Measurements from ENCODE around the gene RASGRF1.
A peak's percentile ranks its signal among the peaks of the same experiment; 100 is the strongest.

RASGRF1 gene

DNA sequence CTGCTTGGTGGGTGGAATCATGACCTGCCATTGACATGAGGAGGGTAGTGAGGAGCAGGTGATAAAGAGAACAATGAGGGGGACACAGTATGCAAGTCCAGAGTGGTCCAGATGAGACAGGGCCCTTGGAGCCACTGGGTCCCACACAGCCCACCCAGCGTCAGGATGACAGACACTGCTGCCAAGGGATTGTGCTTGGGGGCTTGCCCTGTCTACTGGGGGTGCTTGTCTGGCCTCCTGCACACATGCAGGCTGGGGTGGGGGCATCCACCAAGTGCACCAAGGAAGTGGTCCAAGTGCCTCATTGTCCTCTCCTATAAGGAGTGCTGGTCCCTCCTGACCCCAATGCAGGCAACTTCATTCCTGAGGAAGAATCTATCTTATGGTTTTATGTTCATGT is 106.5 kb downstream of the RASGRF1 start:
- TF ChIP-seq CTCF (conservative IDR thresholded peaks at IDR 0.05), result no peak
- no peak for TF ChIP-seq ZFX (IDR thresholded peaks at IDR 0.05)

GRCh38 chr15:78983146-78983918 is 107.2 kb downstream of the RASGRF1 start:
- no peak overlapping the region for H3K27ac ChIP-seq
- TF ChIP-seq ZFX (IDR thresholded peaks at IDR 0.05), result no peak
- TF ChIP-seq CTCF (conservative IDR thresholded peaks at IDR 0.05), result no peak

More for the DNA sequence above, 106.5 kb downstream of the RASGRF1 start:
- no peak overlapping the region for H3K27ac ChIP-seq

DNA sequence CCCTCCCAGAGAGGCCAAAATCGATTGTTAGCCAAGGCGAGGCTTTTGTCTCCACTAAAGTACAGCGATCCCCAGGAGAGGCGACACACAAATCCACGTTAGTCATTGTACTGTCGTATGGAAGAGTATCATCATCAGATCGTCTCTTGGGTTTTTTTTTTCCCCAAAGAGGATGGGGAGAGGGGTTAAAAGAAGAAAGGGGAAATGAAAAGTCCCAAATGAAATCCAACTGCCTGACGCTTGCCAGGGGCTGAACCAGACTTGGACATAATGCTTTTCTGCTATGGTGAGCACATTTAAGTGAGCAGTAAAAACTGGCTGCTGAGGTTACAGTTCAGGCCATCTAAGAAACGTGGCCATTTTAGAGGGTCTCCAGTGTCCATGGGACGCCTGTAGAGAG is 107.8 kb downstream of the RASGRF1 start:
- no peak for TF ChIP-seq CTCF (conservative IDR thresholded peaks at IDR 0.05)
- TF ChIP-seq ZFX (IDR thresholded peaks at IDR 0.05), result no peak
- no peak overlapping the region for H3K27ac ChIP-seq

- TF ChIP-seq ZFX (IDR thresholded peaks at IDR 0.05), result no peak
- TF ChIP-seq CTCF (conservative IDR thresholded peaks at IDR 0.05), result no peak
- H3K27ac ChIP-seq, result no peak overlapping the region
Measured at GRCh38 chr15:78981532-78982313, 108.9 kb downstream of the RASGRF1 start.

- peak overlapping the region; percentile 62 for H3K27ac ChIP-seq
- TF ChIP-seq CTCF (conservative IDR thresholded peaks at IDR 0.05) (peak; percentile 88), ZFX (IDR thresholded peaks at IDR 0.05) (peak; percentile 60; the same call in 1 of the 2 replicates)
Measured at GRCh38 chr15:78979456-78980320, 110.9 kb downstream of the RASGRF1 start.

DNA sequence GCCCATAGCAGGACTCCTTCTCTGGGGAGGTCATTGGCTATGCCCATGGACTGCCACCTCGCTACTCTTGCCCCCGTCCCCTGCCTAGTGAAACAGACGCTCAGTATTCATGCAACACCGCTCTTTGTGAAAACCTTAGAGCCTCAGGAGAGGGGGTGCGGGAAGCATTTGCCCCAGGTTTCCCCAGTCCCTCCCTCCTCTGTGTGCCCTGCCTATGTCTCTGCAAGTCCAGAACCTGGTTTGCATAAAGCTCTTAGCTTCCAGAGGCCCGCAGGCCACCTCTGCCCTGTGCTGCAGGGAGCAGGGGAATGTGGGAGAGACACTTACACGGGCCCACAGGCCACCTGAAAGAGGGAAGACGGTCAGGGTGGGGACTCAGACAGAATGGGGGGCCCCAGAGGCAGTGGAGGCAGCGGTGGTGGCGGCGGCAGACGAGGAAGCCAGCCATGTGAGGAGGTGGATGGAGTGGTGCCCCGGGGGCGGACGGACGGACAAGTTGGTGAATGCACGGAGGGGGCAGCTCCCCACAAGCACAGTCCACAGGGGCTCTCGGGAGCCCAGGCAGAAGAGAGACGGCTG is 111.9 kb downstream of the RASGRF1 start:
- TF ChIP-seq ZFX (IDR thresholded peaks at IDR 0.05), result no peak
- TF ChIP-seq CTCF (conservative IDR thresholded peaks at IDR 0.05), result no peak

More for the DNA sequence above, 111.9 kb downstream of the RASGRF1 start:
- H3K27ac ChIP-seq, result peak overlapping the region; percentile 62

All from C4-2B (cell line).